COLO829 (cell line): ENCODE results near the gene ZNF134.

Experiments used
- DNase-seq: peaks from one replicate; pipeline ENCODE4 v3.0.0; 2012; ENCODE audit warnings: low spot score

ZNF134 gene

GRCh38 chr19:57641715-57642234 lies 27.7 kb downstream of the ZNF134 start:
- no peak for DNase-seq

GRCh38 chr19:57642396-57643046 lies 28.5 kb downstream of the ZNF134 start:
- DNase-seq, result no peak

GRCh38 chr19:57643734-57644133 lies 29.7 kb downstream of the ZNF134 start:
- DNase-seq, result no peak

- no peak for DNase-seq
Observed at GRCh38 chr19:57648331-57649003, 34.4 kb downstream of the ZNF134 start.

- no peak for DNase-seq
Observed at GRCh38 chr19:57651654-57651996, 37.6 kb downstream of the ZNF134 start.

- no peak for DNase-seq
Observed at GRCh38 chr19:57653689-57654088, 39.6 kb downstream of the ZNF134 start.

GRCh38 chr19:57655443-57655842 lies 41.4 kb downstream of the ZNF134 start:
- DNase-seq, result no peak

- DNase-seq, result no peak
Observed at GRCh38 chr19:57656346-57656745, 42.3 kb downstream of the ZNF134 start.

- DNase-seq, result no peak
Observed at GRCh38 chr19:57664269-57665127, 50.5 kb downstream of the ZNF134 start.

- no peak for DNase-seq
Observed at GRCh38 chr19:57665261-57665806, 51.3 kb downstream of the ZNF134 start.

- DNase-seq, result no peak
Observed at GRCh38 chr19:57667228-57667627, 53.2 kb downstream of the ZNF134 start.

- no peak for DNase-seq
Observed at GRCh38 chr19:57668635-57669034, 54.6 kb downstream of the ZNF134 start, which contains the start of gene ZSCAN4. ZSCAN4 (plus strand) TSS chr19:57668935; CDS start chr19:57676146, 7,211 bp downstream.

- no peak for DNase-seq
Observed at GRCh38 chr19:57671124-57671895, 57.3 kb downstream of the ZNF134 start.

- DNase-seq, result no peak
Observed at GRCh38 chr19:57672466-57672865, 58.4 kb downstream of the ZNF134 start.
